Glomerular visceral epithelial cell (primary cell): Measurements from ENCODE around the gene MEDAG.

Experiments used
- DNase-seq: peaks from one replicate; pipeline ENCODE4 v3.0.0-alpha.2; 2016; ENCODE audit errors: extremely low spot score

Gene MEDAG

GRCh38 chr13:30872685-30873461, 33.2 kb upstream of the MEDAG start:
- DNase-seq = peak; percentile 76

- DNase-seq = no peak
Measured at GRCh38 chr13:30873499-30873898, 32.6 kb upstream of the MEDAG start.

DNA sequence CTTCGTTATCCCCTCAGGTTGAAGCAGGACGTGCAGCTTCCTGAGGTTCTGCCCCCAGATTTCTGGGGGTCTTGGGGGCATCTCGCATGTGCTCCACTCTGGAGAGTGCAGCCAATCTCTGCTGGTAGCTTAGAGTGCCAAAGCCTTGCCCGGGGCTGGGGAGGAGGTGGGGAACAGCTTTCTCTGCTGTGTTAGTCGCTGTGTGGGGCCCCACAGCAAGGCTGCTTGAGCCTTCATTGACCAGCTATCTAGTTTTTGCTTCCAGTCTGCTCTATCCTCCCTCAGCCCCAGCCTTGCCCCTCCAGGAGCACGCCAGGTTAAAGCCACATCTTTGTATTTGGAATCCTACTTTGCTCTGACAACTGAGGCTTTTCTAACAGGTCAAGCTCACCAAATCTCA, 32.0 kb upstream of the MEDAG start:
- no peak for DNase-seq

DNA sequence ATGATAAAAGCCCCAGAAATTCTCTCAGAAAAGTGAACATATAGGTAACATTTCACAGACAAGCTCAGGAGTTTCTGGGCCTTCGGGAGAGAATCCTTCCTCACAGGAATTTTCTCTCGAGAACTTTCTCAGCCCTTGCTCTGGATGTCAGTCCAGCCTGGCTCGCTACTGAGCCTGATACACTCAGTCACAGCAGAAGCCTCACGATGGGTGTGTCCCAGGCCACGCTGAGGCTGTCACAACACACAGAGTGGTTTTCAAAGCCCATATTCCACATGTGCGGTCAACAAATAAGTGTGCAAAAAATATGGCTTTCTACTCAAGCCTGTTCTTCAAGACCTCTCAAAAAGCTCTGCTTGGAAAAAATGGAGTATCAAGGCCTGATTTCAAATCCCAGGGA, 31.5 kb upstream of the MEDAG start:
- DNase-seq = no peak

DNA sequence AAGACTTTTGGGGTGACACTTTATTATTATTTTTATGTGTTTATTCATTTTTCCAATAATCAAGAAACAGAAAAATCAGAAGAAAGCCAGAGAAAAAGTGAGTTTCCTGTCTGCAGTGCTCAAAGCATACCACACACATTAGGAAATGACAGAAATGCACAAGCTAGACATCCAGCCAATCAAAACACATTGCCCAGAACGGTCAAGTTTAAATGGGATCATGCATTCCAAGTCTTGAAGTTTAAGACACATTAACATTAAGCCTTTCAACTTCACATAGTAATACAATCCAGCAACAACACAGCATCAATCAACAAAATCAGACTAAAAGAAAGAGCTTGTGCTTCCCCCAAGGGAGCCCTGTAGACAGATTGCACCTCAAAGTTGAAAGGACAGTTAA, 28.7 kb upstream of the MEDAG start:
- DNase-seq = no peak

- DNase-seq = no peak
Measured at GRCh38 chr13:30880151-30880855, 25.8 kb upstream of the MEDAG start.

DNA sequence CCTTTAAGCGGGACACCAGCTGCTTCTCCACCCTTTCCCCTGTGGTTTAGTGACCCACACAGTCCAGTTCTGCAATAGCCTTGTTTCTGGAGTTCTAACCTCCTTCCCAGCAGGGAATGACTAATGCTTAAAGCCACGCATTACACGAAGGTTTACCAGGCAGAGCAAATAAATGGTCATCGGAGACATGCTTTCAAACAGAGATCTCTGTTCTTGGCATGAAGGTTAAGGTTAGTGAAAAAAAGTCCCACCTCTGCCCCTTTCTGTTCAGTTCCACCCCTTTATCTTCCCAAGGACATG, 25.3 kb upstream of the MEDAG start:
- peak; percentile 72 for DNase-seq

- DNase-seq = no peak
Measured at GRCh38 chr13:30881191-30881651, 24.9 kb upstream of the MEDAG start.

DNA sequence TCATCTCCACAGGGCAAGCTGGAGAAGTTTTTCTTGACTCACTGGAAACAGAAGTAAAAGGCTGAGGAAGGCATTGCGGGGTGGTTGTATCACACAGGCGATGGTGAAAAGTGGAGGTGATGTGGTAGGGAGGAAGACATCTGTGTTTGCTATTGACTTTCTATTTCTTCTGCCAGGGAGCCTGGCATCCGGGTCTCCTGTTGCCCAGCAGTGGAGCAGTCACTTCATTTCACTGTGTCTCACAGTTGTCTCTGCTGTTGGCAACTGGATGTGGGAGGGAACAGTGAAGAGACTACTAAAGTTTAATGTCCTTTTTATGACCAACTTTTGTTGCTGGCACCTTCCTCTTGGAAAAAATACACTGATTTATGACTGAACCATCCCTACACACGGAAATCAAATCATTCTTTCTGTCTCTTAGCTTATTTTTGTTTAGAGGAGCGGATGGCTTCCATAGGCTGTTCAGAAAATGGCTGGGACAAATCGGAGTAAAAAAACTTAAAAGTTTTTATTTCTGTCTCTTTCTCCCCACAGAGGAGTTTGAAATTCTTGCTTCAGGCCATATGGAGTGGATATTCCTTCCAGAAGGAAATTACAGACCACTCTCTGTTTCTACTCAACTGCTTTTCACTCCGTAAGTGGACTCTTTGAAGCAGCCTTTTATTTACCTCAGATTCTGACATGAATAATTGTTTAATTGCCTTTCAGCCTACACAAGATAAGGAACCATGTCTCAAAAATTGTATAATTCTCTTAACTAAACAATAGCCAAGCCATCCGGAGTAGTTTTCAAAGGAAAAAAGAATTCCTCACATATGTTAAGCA, 23.8 kb upstream of the MEDAG start:
- no peak for DNase-seq

- no peak for DNase-seq
Measured at GRCh38 chr13:30882996-30883766, 22.9 kb upstream of the MEDAG start.

GRCh38 chr13:30884543-30884942, 21.5 kb upstream of the MEDAG start:
- DNase-seq = no peak

DNA sequence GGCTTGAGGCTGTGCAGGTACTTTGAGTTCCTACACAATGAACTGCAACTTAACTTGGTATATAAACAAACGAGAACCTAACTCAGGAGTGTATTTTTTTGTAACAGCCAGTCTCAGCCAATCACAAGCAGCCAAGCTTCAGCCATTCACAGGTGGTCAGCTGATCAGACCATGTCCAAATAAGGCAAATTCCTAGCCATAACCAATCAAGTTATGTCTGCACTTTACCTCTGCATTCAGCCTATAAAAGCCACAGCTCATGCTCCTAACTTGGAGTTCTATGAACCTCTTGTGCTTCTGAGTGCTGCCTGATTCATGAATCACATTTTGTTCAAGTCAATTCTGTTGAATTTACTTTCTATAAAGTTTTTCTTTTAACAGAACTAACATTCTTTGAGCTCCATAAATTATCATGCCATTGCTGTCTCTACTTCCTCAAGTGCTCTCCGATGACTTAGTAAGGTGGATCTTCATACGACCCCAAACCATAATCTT, 16.8 kb upstream of the MEDAG start:
- DNase-seq = no peak

DNA sequence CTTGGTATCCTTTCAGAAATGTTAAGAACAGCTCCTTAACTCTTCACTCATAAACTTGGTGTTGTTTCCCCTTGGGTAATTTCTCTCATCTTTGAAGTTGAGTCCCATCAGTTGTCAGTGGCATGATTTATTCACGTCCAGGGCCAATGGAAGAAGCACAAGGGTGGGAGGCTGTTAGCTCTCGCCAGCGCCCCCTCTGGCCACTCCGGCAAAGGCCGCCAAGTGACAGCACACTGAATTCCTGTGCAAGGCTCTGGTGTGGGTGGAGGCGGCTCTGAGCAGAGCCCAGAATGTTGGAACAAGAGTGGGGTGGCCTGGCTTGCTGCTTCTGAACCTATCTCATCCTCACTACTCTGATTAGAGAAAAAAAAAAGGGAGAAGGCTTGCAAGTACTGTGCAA, 13.1 kb upstream of the MEDAG start:
- DNase-seq = peak; percentile 22

DNA sequence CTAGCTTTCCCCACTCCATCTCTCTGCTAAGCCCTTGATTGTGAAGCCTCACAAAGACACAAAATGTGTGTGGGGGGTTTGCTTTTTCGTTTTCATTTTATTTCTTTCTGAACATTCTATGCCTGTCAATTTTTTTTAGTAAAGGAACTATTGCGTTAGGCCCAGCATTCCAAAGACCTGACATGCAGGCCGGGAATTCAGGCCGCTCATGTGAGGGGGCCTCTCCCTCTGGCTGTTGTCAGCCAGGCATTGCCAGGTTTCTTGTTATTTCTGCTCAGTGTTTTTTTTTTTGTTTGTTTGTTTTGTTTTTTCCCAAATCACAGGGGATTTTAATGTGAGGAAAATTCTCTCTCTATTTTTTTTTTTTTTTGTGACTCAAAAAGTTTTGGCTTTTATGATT, 10.3 kb upstream of the MEDAG start:
- peak; percentile 65 for DNase-seq

- DNase-seq = no peak
Measured at GRCh38 chr13:30898070-30898469, 8.0 kb upstream of the MEDAG start.

DNA sequence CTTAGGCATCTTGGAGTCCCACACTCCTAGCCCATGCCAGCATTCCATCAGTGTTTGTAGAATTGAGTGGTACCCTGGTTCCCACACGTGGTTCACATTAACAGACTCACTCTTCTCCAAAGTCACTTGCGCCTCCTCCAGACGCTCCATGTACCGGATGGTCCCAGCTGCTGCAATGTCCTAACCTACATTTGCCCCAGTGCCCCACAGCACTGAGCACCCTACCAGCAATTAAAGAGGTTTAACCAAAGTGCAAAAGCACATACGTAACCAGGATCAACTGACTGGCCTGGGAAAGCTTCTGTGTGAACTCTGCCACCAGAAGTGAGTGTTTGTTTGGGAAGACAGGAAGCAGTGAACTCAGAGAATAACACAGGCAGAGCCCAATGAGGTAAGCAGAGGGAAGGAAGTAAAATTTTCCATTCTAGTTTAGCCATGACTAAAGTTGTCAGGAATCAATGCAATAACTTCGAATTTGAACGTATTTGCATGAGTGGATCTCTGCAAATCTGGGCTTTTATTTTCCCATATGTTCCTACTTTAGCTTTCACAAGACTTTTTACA, 7.3 kb upstream of the MEDAG start:
- DNase-seq = peak; percentile 40

GRCh38 chr13:30900436-30900835, 5.6 kb upstream of the MEDAG start:
- DNase-seq = no peak

DNA sequence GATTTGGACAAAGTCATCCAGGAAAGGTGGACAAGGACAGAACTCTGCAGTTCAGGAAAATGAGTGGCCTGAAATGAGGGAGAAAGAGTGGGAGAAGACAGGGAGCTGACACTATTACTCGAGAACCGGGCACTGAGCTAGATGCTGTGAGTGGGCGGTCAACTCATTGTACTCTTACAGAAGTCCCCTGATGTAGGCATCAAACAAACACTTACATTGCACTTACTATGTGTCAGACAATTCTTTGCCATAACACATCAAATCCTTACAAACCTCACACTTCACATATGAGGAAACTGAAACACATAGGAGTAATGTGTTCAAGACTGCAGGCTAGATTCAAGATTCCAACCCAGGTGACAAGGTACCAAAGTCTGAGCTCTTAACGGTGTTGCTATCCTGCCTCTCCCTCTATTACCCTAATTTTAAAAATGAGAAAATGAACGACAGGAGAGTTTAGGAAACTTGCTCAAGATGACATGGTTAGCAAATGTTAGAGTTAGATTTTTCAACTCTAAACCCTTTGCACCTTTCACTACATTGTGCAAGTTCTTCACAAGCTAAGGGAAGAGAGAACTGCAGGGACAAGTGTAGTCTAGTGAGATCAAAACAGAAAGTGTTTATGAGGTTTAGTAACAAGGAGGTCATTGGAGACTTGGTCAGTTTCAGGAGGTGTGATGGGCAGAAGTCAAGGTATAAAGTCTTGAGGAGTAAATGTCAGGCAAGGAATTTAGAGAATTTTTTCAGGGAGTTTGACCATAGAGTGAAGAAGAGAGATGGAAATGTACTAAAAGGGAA, 4.9 kb upstream of the MEDAG start:
- no peak for DNase-seq

DNA sequence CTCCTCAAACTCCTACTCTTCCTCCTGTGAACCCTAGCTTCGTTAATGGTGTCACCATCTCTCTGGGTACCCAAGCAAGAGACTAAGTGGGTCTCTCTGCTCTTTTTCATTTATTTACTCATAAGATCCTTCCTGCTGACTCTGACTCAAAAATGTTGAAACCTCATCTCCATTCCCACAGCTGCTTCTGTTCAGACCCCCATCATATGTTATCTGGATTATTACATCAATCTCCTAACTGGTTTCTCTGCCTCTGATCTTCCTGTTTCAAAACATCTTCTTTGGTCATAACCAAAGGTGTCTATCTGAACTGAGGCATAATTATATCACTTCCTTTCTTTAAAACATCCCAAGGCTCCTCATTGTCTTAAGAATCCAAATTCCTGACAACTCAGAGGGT, 2.0 kb upstream of the MEDAG start:
- no peak for DNase-seq

- no peak for DNase-seq
Measured at GRCh38 chr13:30906411-30907051, 460 bp downstream of the MEDAG start.
